Thyroid gland (tissue), 4 donors: Measurements from ENCODE around the gene CRYAA. TPM values are rescaled to one million over a fixed set of nuclear protein-coding genes. Genes with fewer than 3 reads are reported as not detected.
A peak's percentile ranks its signal among the peaks of the same experiment; 100 is the strongest.

Experiments
- DNase-seq, 2 donors: peaks; one replicate each; pipeline ENCODE4 v3.0.0-alpha.2; 2019
- H3K27ac ChIP-seq, 3 donors: fragments of 200-600 bp; sonication (generic); 1 replicate in 2 of 3; 2 replicates in 1 of 3; pipeline ENCODE4 v1.5.1; 2016 to 2019; ENCODE audit warnings: mild to moderate bottlenecking in 1 of 3, moderate library complexity in 1 of 3
- H3K27me3 ChIP-seq: fragments of 200-600 bp; sonication (generic); one replicate; pipeline ENCODE4 v1.5.1; 2019
- H3K36me3 ChIP-seq, 2 donors: fragments of 200-600 bp; sonication (generic); one replicate each; pipeline ENCODE4 v1.5.1; 2016 to 2019
- H3K4me1 ChIP-seq, 2 donors: fragments of 200-600 bp; sonication (generic); one replicate each; pipeline ENCODE4 v1.5.1; 2017 to 2019
- H3K4me3 ChIP-seq, 3 donors: fragments of 200-600 bp; sonication (generic); replicated peaks in 1 of 3; 1 replicate in 2 of 3; 2 replicates in 1 of 3; pipeline ENCODE4 v1.5.1; 2016; ENCODE audit warnings: mild to moderate bottlenecking in 1 of 3
- H3K9me3 ChIP-seq: fragments of 200-600 bp; sonication (generic); one replicate; pipeline ENCODE4 v1.5.1; 2017
- CTCF ChIP-seq, 6 experiments: fragments of 200-600 bp in 3 of 6; fragments of 450-650 bp in 3 of 6; sonication (generic) in 3 of 6; IDR thresholded peaks; one replicate each; pipeline ENCODE4 v1.5.1; 2016 to 2019; ENCODE audit warnings: antibody characterized with exemption in 6 of 6, mild to moderate bottlenecking in 2 of 6, inconsistent platforms in 1 of 6, moderate library complexity in 1 of 6
- POLR2A ChIP-seq, 2 donors: fragments of 450-650 bp; IDR thresholded peaks; one replicate each; pipeline ENCODE4 v1.6.1; 2017; ENCODE audit warnings: antibody characterized with exemption in 2 of 2, mild to moderate bottlenecking in 2 of 2, moderate library complexity in 1 of 2
- WGBS, 2 donors: methylation state at CpG; one replicate each; pipeline ENCODE4 v1.1.5; 2017; 5-methylcytosine and 5-hydroxymethylcytosine counted together
- intact Hi-C: fragments of 100-400 bp; cut with DNase I; formaldehyde crosslinking; loops from one replicate; pipeline ENCODE4 v1.15.1; 2023
- total RNA-seq, 4 donors: library from RNA; depleted of rRNA; stranded (reverse); fragments of >200 nt; gene quantifications; one replicate each; pipeline ENCODE4 v1.2.3, GENCODE V29; 2016

The CRYAA gene
- total RNA-seq, 4 donors from 2014 or later, result not detected

GRCh38 chr21:43193651-43194302 lies 25.0 kb downstream of the CRYAA start:
- TF ChIP-seq CTCF (IDR thresholded peaks at IDR 0.05) (no peak), POLR2A (IDR thresholded peaks at IDR 0.05) (no peak)
- 52 to 65% methylated on average over 7 to 9 of the region's 19 CpGs for WGBS, 2 donors
- DNase-seq, result no peak
- H3K27me3 ChIP-seq, result no peaks in the 10 kb centered on the region
- peaks cover 7 to 36% of the 10 kb centered on the region in 2 donors for H3K4me1 ChIP-seq
- H3K36me3 ChIP-seq, result no peaks in the 10 kb centered on the region
- no peaks in the 10 kb centered on the region for H3K9me3 ChIP-seq
- no peak overlapping the region for H3K4me3 ChIP-seq
- H3K27ac ChIP-seq, result no peak overlapping the region
- intact Hi-C loops, result no loop called here

DNA sequence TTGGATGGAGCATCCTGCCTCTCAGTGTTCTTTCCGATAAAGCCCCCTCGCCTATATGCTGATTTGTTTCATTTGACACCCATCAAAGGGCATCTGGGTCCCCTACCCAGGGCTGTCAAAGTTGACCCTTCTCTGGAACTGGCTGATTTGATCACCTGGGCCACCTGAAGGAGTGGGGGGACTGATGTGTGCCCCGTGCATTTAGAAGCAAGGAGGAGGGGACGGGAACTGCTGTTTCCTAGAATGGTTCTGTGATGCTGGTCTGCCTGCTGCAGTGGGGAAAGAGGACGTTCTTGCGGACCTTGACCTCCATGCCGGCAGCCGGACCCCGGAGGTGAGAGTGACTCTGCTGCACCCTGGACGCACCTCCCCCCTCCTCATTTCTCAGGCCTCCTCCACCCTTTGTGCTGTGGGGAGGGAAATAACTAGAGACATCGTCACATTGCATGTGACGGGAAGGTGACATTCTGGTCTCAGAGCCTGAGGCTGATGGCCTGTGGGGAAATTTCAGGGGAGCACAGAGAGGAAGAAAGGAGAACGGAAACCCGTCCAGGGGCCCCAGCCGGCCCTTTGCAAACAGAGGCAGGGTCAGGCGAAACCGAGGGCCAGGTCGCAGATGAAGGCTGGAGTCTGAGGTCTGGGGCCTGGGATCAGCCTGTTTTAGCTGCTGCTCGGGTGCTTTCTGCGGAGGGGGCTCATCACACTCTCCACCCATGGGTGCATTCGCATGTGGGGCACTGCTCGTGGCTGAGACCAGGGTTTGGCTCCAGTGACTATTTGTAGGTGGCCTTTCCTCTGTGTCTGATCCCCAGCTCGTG lies 25.7 kb downstream of the CRYAA start:
- intact Hi-C loops, result no loop called here
- DNase-seq, result no peak
- TF ChIP-seq CTCF (IDR thresholded peaks at IDR 0.05) (no peak), POLR2A (IDR thresholded peaks at IDR 0.05) (no peak)
- Histone ChIP-seq H3K27ac (no peak overlapping the region), H3K4me1 (peaks cover 7 to 31% of the 10 kb centered on the region in 2 donors), H3K36me3 (no peaks in the 10 kb centered on the region), H3K4me3 (no peak overlapping the region), H3K9me3 (no peaks in the 10 kb centered on the region), H3K27me3 (no peaks in the 10 kb centered on the region)
- WGBS, 2 donors, result 81 to 84% methylated on average over 21 of the region's 23 CpGs

GRCh38 chr21:43195121-43196021 lies 26.6 kb downstream of the CRYAA start:
- peaks cover 7 to 31% of the 10 kb centered on the region in 2 donors for H3K4me1 ChIP-seq
- no peak for DNase-seq
- 79 to 81% methylated on average over 32 of the region's 32 CpGs for WGBS, 2 donors
- H3K27me3 ChIP-seq, result no peaks in the 10 kb centered on the region
- intact Hi-C loops, result no loop called here
- H3K36me3 ChIP-seq, result no peaks in the 10 kb centered on the region
- no peaks in the 10 kb centered on the region for H3K9me3 ChIP-seq
- no peak overlapping the region for H3K27ac ChIP-seq
- TF ChIP-seq POLR2A (IDR thresholded peaks at IDR 0.05), result no peak
- TF ChIP-seq CTCF (IDR thresholded peaks at IDR 0.05), result no peak
- H3K4me3 ChIP-seq, result no peak overlapping the region

DNA sequence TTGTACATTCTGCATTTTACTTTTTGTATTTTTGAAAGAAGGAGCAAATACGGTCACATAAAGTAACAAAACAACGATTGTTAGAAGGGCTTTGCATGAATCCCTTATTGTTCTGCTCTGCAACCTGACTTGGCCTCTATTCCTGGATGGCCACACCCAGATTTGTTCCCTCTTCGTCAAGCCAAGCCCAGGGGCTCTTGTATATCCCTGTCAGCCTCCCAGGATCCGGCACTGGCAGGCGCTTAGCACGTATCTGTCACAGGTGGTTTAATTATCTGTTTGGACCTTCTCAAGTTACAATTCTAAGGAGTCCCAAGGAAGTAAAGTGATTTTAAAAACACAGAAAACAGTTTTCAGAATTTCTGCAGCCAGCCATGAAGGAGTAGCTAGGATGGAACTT lies 28.0 kb downstream of the CRYAA start:
- no peaks in the 10 kb centered on the region for H3K36me3 ChIP-seq
- H3K27ac ChIP-seq, result peak overlapping the region; percentile 31 to 66 (median 39)
- no peaks in the 10 kb centered on the region for H3K27me3 ChIP-seq
- TF ChIP-seq POLR2A (IDR thresholded peaks at IDR 0.05) (no peak), CTCF (IDR thresholded peaks at IDR 0.05) (no peak)
- H3K9me3 ChIP-seq, result no peaks in the 10 kb centered on the region
- 21 to 28% methylated on average over 6 of the region's 6 CpGs for WGBS, 2 donors
- intact Hi-C loops, result no loop called here
- DNase-seq, result peak; percentile 66 to 73
- H3K4me3 ChIP-seq, result no peak overlapping the region
- H3K4me1 ChIP-seq, result peaks cover 7 to 31% of the 10 kb centered on the region in 2 donors
